ENCODE measurements around the gene DNAJC17.

DNA sequence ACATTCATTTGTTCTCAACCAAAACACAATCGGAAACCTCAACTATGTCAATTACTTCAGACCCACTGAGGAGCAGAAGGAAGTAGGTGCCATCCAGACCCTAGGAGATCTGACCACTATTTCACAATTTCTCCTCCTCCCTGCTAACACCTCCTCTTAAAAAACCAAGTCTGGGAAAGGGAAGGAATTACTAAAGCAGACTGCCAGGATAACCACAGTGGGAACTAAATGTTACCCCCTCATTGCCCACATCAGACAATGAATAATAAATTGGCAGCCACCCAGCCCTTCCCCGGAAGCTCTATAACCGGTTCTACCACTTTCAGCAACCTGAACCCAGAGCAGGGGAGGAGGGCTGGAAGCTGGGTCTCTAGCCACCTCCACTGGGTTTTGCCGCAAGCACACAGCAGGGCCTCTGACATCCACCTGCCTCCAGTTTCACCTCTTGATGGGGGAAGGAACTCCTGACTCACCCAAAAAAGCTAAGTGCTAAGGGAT, 19.9 kb downstream of the DNAJC17 start:
- TF ChIP-seq CTCF (IDR thresholded peaks at IDR 0.05) (no peak), EP300 (IDR thresholded peaks at IDR 0.05) (no peak), POLR2A (IDR thresholded peaks at IDR 0.05) (no peak), POLR2AphosphoS5 (IDR thresholded peaks at IDR 0.05) (no peak)
